Measurements from ENCODE around the gene AGPAT4. TPM values are rescaled to one million over a fixed set of nuclear protein-coding genes. Genes with fewer than 3 reads are reported as not detected.
A peak's percentile ranks its signal among the peaks of the same experiment; 100 is the strongest.

AGPAT4 gene
- total RNA-seq, 2 donors from 2014 or later, result 15.9 to 19.2 TPM

- ATAC-seq (no peak), DNase-seq (no peak)
- no peaks in the 10 kb centered on the region for H3K9me3 ChIP-seq (ENCODE audit: control insufficient read depth, low read length, poor library complexity, severe bottlenecking)
- Mint-ChIP-seq H3K27me3 (no peaks in the 10 kb centered on the region), H3K36me3 (ENCODE audit: low read depth) (peaks cover 7% of the 10 kb centered on the region), H3K4me3 (no peak overlapping the region), H3K27ac (peak overlapping the region; percentile 74), H3K4me1 (peaks cover 4% of the 10 kb centered on the region)
Measured at GRCh38 chr6:161150566-161150965, 123.3 kb downstream of the AGPAT4 start.

DNA sequence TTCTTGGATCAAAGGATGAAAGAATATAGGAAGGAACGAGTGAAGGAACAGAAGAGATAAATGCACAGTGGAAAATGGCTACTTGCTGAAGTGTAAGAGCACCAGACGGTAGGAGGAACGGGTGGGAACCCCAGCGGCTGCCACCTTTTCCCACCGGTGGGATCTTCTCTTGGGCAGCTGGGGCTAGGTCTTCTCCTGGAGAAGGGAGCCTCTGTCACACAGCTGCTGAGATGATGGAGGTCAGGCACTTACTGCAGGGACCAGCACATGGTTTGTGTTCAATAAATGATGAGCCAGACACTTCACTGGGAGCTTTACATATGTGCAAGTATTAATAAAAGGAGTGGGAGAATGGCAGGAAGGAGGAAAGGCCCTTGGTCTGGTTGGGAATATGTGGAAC lies 123.7 kb downstream of the AGPAT4 start:
- peaks cover 4% of the 10 kb centered on the region for H3K4me1 Mint-ChIP-seq
- no peak for ATAC-seq

DNA sequence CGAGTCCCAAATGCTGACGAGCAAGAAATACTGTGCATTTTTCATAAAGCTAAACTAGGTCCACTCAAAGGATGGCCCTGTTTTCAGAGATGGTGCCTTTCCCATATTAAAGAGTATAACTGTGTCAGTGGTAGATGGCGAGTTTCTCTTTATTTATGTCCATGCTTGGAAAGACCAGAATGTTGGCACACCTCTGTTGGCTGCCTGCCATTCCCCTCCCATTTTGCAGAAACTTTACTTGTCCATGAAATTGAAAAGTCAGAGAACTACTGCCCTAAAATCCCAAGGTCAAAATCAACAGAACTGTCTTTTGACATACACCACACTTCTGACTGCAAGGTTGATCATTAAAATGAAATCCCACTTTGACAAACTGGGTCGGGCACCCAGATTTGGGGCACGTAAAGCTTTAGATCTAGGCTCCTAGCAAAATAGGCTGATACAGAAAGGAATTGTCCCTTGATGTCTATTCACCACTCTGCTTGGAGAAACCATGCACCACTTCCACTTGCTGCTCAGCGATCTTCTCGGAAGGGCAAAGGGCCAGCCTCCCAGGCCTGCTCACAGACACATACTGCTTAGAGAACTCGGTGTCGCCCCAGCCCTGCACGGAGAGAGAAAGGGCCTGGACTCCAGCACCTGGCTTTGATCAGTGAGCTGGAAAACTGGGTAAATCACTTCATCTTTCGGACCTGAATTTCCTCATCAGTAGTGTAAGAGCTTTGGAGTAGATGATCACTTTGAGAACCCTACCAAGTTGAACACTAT lies 130.0 kb downstream of the AGPAT4 start:
- H3K4me1 Mint-ChIP-seq, result peaks cover 2% of the 10 kb centered on the region
- DNase-seq (no peak), ATAC-seq (no peak)
- no peak overlapping the region for H3K4me3 Mint-ChIP-seq
- no peaks in the 10 kb centered on the region for H3K27me3 Mint-ChIP-seq
- H3K36me3 Mint-ChIP-seq (ENCODE audit: low read depth), result peaks cover 4% of the 10 kb centered on the region
- no peaks in the 10 kb centered on the region for H3K9me3 ChIP-seq (ENCODE audit: control insufficient read depth, low read length, poor library complexity, severe bottlenecking)
- H3K27ac Mint-ChIP-seq, result no peak overlapping the region

More for the DNA sequence above, 123.7 kb downstream of the AGPAT4 start:
- H3K36me3 Mint-ChIP-seq (ENCODE audit: low read depth), result peaks cover 7% of the 10 kb centered on the region
- no peaks in the 10 kb centered on the region for H3K9me3 ChIP-seq (ENCODE audit: control insufficient read depth, low read length, poor library complexity, severe bottlenecking)
- H3K27me3 Mint-ChIP-seq, result no peaks in the 10 kb centered on the region
- H3K4me3 Mint-ChIP-seq, result no peak overlapping the region
- no peak for DNase-seq
- H3K27ac Mint-ChIP-seq, result peak overlapping the region; percentile 60

GRCh38 chr6:161142957-161143296 lies 130.9 kb downstream of the AGPAT4 start:
- H3K27me3 Mint-ChIP-seq, result no peaks in the 10 kb centered on the region
- no peak overlapping the region for H3K27ac Mint-ChIP-seq
- no peak for ATAC-seq
- no peak for DNase-seq
- H3K36me3 Mint-ChIP-seq (ENCODE audit: low read depth), result peaks cover 4% of the 10 kb centered on the region
- H3K4me3 Mint-ChIP-seq, result no peak overlapping the region
- no peaks in the 10 kb centered on the region for H3K9me3 ChIP-seq (ENCODE audit: control insufficient read depth, low read length, poor library complexity, severe bottlenecking)
- H3K4me1 Mint-ChIP-seq, result peaks cover 2% of the 10 kb centered on the region

DNA sequence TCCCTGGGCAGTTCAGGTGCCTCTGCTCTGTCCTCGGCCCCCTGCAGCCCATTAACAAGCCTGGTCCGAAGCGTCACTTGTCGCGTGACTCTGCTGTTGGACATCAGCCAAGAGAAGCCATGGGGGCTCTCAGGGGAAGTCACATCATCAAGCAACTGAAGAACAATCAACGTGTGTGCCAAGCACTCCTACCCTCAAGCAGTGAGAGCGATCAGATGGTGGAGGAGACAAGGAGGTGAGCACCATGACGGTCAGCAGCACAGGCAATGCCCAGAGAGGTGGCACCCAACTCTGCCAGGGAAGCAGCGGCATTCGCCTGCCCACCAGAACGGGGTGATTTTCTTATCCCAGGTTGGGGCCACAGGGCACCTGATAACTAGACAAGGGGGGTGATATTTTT lies 132.7 kb downstream of the AGPAT4 start:
- DNase-seq (no peak), ATAC-seq (no peak)
- no peaks in the 10 kb centered on the region for H3K27me3 Mint-ChIP-seq
- H3K27ac Mint-ChIP-seq, result no peak overlapping the region
- no peaks in the 10 kb centered on the region for H3K9me3 ChIP-seq (ENCODE audit: control insufficient read depth, low read length, poor library complexity, severe bottlenecking)
- H3K4me3 Mint-ChIP-seq, result no peak overlapping the region
- H3K36me3 Mint-ChIP-seq (ENCODE audit: low read depth), result peaks cover 5% of the 10 kb centered on the region
- H3K4me1 Mint-ChIP-seq, result peaks cover 8% of the 10 kb centered on the region

- Mint-ChIP-seq H3K36me3 (ENCODE audit: low read depth) (peaks cover 6% of the 10 kb centered on the region), H3K27me3 (no peaks in the 10 kb centered on the region), H3K27ac (no peak overlapping the region), H3K4me1 (peaks cover 8% of the 10 kb centered on the region), H3K4me3 (no peak overlapping the region)
- no peak for ATAC-seq
- no peaks in the 10 kb centered on the region for H3K9me3 ChIP-seq (ENCODE audit: control insufficient read depth, low read length, poor library complexity, severe bottlenecking)
- DNase-seq, result no peak
Measured at GRCh38 chr6:161140554-161140875, 133.3 kb downstream of the AGPAT4 start.

DNA sequence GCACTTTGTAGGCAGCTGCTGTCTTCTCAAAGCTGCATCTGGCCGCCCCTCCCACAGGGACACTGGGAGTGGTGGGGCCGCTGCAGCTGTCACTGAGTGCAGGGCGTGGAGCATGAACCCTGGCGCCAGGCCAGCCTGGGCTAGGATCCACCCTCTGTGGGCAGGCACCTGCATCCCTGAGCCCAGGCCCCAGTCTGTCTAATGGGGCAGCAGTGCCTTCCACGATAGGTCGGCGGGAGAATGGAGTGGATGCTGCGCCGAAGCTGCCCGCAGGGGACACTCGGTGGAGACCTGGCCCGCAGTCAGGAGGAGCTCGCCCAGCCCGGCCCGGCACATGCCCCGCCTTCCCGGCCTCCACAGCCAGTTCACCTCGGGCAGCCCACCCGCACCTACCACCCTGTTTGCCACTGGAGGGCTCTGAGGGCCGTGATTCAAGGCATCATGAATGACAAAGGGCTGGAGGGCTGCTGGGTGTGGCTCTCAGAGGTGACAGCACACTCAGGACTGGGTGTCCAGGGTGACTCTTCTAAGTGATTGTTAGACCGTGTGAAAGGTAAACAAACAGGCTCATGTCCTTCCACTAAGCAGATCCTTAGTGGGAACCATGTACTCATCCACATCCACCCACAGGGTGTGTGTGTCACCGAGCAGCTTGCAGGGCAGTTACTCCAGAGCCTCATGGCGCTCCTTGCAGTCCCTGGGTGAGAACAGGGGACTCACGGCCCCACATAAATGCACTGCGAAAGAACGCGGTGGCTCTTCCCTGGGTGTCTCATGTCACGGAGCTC lies 133.9 kb downstream of the AGPAT4 start:
- ATAC-seq, result no peak
- Mint-ChIP-seq H3K4me1 (peaks cover 8% of the 10 kb centered on the region), H3K4me3 (no peak overlapping the region), H3K27ac (no peak overlapping the region), H3K27me3 (no peaks in the 10 kb centered on the region), H3K36me3 (ENCODE audit: low read depth) (peaks cover 6% of the 10 kb centered on the region)
- DNase-seq, result peak in 1 of 3 donors; percentile 36
- H3K9me3 ChIP-seq (ENCODE audit: control insufficient read depth, low read length, poor library complexity, severe bottlenecking), result no peaks in the 10 kb centered on the region

DNA sequence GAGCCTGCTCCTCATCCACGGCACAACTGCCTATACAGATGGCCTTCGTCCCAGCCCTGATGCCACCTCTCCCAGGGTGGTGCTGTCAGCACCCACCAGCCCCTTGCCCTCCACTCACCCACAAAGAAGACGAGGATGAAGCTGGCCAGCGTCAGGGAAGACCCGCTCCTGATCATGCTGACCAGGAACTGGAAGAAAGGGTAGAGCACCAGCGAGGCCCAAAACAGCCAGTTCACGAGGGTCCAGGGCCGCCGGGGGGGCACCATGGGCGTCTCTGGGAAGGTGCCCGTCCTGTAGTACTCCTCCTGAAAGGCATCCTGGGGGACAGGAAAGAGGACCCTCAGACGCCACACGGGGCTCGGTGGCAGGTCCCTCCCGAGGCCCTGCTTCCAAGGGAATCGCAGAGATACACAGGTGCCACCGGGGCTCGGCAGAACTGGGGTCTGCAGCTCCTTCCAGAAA lies 134.5 kb downstream of the AGPAT4 start:
- no peak overlapping the region for H3K27ac Mint-ChIP-seq
- ATAC-seq (no peak), DNase-seq (no peak)
- H3K4me3 Mint-ChIP-seq, result no peak overlapping the region
- H3K27me3 Mint-ChIP-seq, result no peaks in the 10 kb centered on the region
- no peaks in the 10 kb centered on the region for H3K9me3 ChIP-seq (ENCODE audit: control insufficient read depth, low read length, poor library complexity, severe bottlenecking)
- H3K4me1 Mint-ChIP-seq, result peaks cover 8% of the 10 kb centered on the region
- peaks cover 6% of the 10 kb centered on the region for H3K36me3 Mint-ChIP-seq (ENCODE audit: low read depth)

DNA sequence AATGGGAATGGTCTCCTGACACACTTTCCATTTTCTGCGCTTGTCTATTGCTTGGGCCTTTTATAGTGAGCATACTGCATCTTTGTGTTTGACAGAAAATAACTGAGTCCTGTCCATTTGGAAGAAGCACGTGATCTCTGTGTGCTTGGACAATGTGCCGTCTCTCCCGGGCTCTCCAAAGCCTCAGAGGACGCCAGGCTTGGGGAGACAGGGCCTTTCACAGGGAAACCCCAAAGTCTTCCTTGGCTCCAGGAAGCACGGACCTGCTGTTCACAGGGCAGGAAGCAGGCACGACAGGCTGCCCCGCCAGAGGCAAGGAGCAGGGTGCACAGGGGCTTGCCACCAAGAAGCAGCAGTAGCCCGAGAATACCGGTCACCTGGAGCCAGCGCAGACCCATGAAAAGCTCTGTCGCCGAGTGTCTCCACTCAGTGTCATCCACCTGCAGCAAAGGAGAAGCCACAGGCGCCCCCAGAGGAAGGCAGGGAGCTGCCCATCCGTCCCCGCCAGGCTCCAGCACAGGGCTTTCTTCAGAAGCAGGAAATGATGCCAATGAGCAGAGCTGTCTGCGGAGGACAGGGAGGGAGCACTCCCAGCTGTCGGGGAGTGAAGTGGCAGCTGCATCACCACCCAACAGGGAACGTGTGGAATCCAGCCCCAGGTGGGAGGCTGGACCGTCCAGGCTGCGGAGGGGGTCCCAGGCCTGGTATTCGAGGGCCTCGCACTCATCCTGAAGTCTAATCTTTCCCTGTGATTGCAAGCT lies 135.1 kb downstream of the AGPAT4 start:
- no peaks in the 10 kb centered on the region for H3K9me3 ChIP-seq (ENCODE audit: control insufficient read depth, low read length, poor library complexity, severe bottlenecking)
- Mint-ChIP-seq H3K4me3 (no peak overlapping the region), H3K36me3 (ENCODE audit: low read depth) (peaks cover 6% of the 10 kb centered on the region), H3K27ac (peak overlapping the region; percentile 29), H3K27me3 (no peaks in the 10 kb centered on the region), H3K4me1 (peaks cover 8% of the 10 kb centered on the region)
- DNase-seq, result no peak
- no peak for ATAC-seq

GRCh38 chr6:161137839-161138542 lies 135.9 kb downstream of the AGPAT4 start:
- Mint-ChIP-seq H3K27me3 (no peaks in the 10 kb centered on the region), H3K27ac (peak overlapping the region; percentile 29), H3K4me3 (no peak overlapping the region), H3K36me3 (ENCODE audit: low read depth) (peaks cover 6% of the 10 kb centered on the region), H3K4me1 (peaks cover 8% of the 10 kb centered on the region)
- ATAC-seq (peak; percentile 7), DNase-seq (no peak)
- H3K9me3 ChIP-seq (ENCODE audit: control insufficient read depth, low read length, poor library complexity, severe bottlenecking), result no peaks in the 10 kb centered on the region

DNA sequence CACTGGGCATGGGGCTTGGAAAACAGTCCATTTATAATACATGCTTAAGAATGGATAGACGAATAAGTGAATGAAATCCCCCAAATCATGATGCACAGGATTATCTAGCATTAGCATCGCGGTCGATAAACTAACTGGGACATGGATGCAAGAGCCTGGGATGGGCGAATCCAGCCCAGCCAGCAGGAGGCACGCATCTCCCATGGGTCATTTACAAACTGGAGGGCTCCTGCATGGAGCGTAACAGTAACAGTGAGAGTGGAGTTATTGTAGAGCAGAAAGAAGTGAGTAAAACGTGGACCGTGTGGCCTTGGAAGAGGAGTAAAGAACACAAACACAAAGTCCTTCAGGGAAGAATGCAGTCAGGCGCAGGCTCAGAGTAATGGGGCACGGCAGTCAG lies 136.5 kb downstream of the AGPAT4 start:
- H3K27ac Mint-ChIP-seq, result no peak overlapping the region
- no peak for ATAC-seq
- H3K4me1 Mint-ChIP-seq, result peaks cover 6% of the 10 kb centered on the region

DNA sequence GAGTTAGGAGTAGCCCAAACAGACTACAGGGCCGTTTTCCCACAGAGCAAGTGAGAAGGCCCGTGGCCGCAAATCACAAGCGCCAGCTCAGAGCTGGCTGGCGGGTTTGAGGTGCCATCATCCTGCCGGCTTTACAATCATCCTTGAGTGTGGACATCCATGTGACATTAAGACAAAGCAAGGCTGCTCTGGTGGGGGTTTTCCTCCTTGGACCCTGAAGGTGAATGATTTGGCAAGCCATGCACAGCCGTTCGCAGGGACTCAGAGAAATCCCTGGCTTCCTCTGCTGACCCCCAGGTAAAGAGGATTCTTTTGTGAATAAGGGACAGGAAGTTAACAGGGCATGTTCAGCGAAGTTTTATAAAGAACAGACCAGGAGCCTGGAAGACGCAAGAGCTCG lies 137.2 kb downstream of the AGPAT4 start:
- no peak for ATAC-seq
- no peak for DNase-seq
- Mint-ChIP-seq H3K4me1 (peaks cover 6% of the 10 kb centered on the region), H3K36me3 (ENCODE audit: low read depth) (peaks cover 3% of the 10 kb centered on the region), H3K27me3 (no peaks in the 10 kb centered on the region), H3K27ac (peak overlapping the region; percentile 67), H3K4me3 (no peak overlapping the region)
- no peaks in the 10 kb centered on the region for H3K9me3 ChIP-seq (ENCODE audit: control insufficient read depth, low read length, poor library complexity, severe bottlenecking)

More for the DNA sequence above, 136.5 kb downstream of the AGPAT4 start:
- H3K27me3 Mint-ChIP-seq, result no peaks in the 10 kb centered on the region
- DNase-seq, result no peak
- H3K9me3 ChIP-seq (ENCODE audit: control insufficient read depth, low read length, poor library complexity, severe bottlenecking), result no peaks in the 10 kb centered on the region
- no peak overlapping the region for H3K4me3 Mint-ChIP-seq
- H3K36me3 Mint-ChIP-seq (ENCODE audit: low read depth), result peaks cover 4% of the 10 kb centered on the region
